Caco-2 (cell line): Measurements from ENCODE around the gene TK2. TPM values are rescaled to one million over a fixed set of nuclear protein-coding genes. Genes with fewer than 3 reads are reported as not detected.

Experiments
- BruUV-seq: library from RNA; stranded (reverse); fragments of 400-500 nt; replicated peaks from 2 replicates; lab custom pipeline; 2021; lab: Mats Ljungman, UMichigan
- CTCF ChIA-PET: fragments of 300-600 bp; sonication (Branson Sonifier 250); formaldehyde crosslinking; loops from one replicate; lab custom pipeline; 2022; ENCODE audit warnings: antibody characterized with exemption; lab: Charles Lee
- POLR2A ChIA-PET: fragments of 300-600 bp; sonication (Branson Sonifier 250); formaldehyde crosslinking; loops from one replicate; lab custom pipeline; 2022; ENCODE audit warnings: antibody characterized with exemption; lab: Charles Lee
- DNase-seq, 2 experiments: peaks; one replicate each; pipeline versions ENCODE4 v3.0.0 to v3.0.0-alpha.2; 2020 to 2022
- H3K27me3 ChIP-seq: replicated peaks from 2 replicates; pipeline ENCODE4 v1.6.0; 2011; ENCODE audit warnings: low read length; ENCODE audit not compliant: control insufficient read depth, insufficient read depth
- H3K36me3 ChIP-seq: 2 replicates; pipeline ENCODE4 v1.5.1; 2011; ENCODE audit warnings: low read length; ENCODE audit not compliant: control insufficient read depth, insufficient read depth
- H3K4me1 ChIP-seq: fragments of 250-450 bp; sonication (Bioruptor Pico); 2 replicates; pipeline ENCODE4 v1.5.1; 2020; ENCODE audit warnings: mild to moderate bottlenecking
- H3K4me3 ChIP-seq: 2 replicates; pipeline ENCODE4 v1.5.1; 2011; ENCODE audit warnings: low read depth, mild to moderate bottlenecking, control low read depth, low read length
- H3K9me3 ChIP-seq: fragments of 250-450 bp; sonication (Bioruptor Pico); 2 replicates; pipeline ENCODE4 v1.5.1; 2020; ENCODE audit warnings: mild to moderate bottlenecking, moderate library complexity
- H3K27ac Mint-ChIP-seq: one replicate; pipeline ENCODE4 v1.8.0; 2022; ENCODE audit warnings: mixed read lengths; ENCODE audit not compliant: unreplicated experiment
- H3K27me3 Mint-ChIP-seq: one replicate; pipeline ENCODE4 v1.8.0; 2022; ENCODE audit warnings: mixed read lengths; ENCODE audit not compliant: insufficient read depth, unreplicated experiment
- H3K36me3 Mint-ChIP-seq: one replicate; pipeline ENCODE4 v1.8.0; 2022; ENCODE audit warnings: mild to moderate bottlenecking, mixed read lengths; ENCODE audit not compliant: insufficient read depth, unreplicated experiment
- H3K4me1 Mint-ChIP-seq: one replicate; pipeline ENCODE4 v1.8.0; 2022; ENCODE audit warnings: low read depth, mixed read lengths; ENCODE audit not compliant: unreplicated experiment
- H3K4me3 Mint-ChIP-seq: one replicate; pipeline ENCODE4 v1.8.0; 2022; ENCODE audit warnings: mild to moderate bottlenecking, moderate library complexity, mixed read lengths; ENCODE audit not compliant: unreplicated experiment
- H3K9me3 Mint-ChIP-seq: one replicate; pipeline ENCODE4 v1.8.0; 2022; ENCODE audit warnings: mixed read lengths; ENCODE audit not compliant: unreplicated experiment
- CTCF ChIP-seq, 2 experiments: fragments of 200-600 bp in 1 of 2; IDR thresholded peaks; 1 replicate in 1 of 2; 2 replicates in 1 of 2; pipeline versions ENCODE4 v1.5.1 to v1.8.0; 2011 to 2022; ENCODE audit warnings: antibody characterized with exemption in 1 of 2, control low read depth in 1 of 2, inconsistent platforms in 1 of 2, low read depth in 1 of 2, low read length in 1 of 2, mild to moderate bottlenecking in 1 of 2, moderate library complexity in 1 of 2; ENCODE audit not compliant: insufficient read depth in 1 of 2, severe bottlenecking in 1 of 2, unreplicated experiment in 1 of 2
- intact Hi-C: fragments of 100-400 bp; cut with micrococcal nuclease; formaldehyde crosslinking; loops from one replicate; pipeline ENCODE4 v1.10.0; 2022; ENCODE audit not compliant: unreplicated experiment
- total RNA-seq: library from RNA; stranded (reverse); gene quantifications from 2 replicates; pipeline ENCODE4 v1.2.3, GENCODE V29; 2022

TK2 gene
- total RNA-seq, 1 experiment from 2014 or later = 18.2 TPM

GRCh38 chr16:66486199-66486772 is 63.6 kb downstream of the TK2 start:
- Mint-ChIP-seq H3K36me3 (no peaks in the 10 kb centered on the region), H3K9me3 (no peaks in the 10 kb centered on the region), H3K4me3 (no peak overlapping the region), H3K4me1 (no peaks in the 10 kb centered on the region), H3K27ac (no peak overlapping the region), H3K27me3 (no peaks in the 10 kb centered on the region)
- Histone ChIP-seq H3K36me3 (no peaks in the 10 kb centered on the region), H3K27me3 (no peaks in the 10 kb centered on the region), H3K4me1 (0 out of 2 replicates have a peak, but pooled peaks cover under 1% of the 10 kb centered on the region), H3K9me3 (no peaks in the 10 kb centered on the region; the same call in 1 of the 2 replicates), H3K4me3 (no peak overlapping the region)
- DNase-seq = no peak
- no peak for TF ChIP-seq CTCF (IDR thresholded peaks at IDR 0.05; ENCODE audit: insufficient read depth in 1 of 2, low read depth in 1 of 2, low read length in 1 of 2, severe bottlenecking in 1 of 2, unreplicated experiment in 1 of 2)
- CTCF ChIA-PET = no interaction called here
- intact Hi-C loops = no loop called here
- POLR2A ChIA-PET = no interaction called here
- no TSS peak for BruUV-seq

- peaks cover 5% of the 10 kb centered on the region for H3K36me3 Mint-ChIP-seq
- CTCF ChIA-PET = interaction anchor here (1.6 kb wide), 1 partner anchor 79 kb away, joined by 8 read pairs; no protein-coding TSS in a partner anchor
These were observed 64.5 kb downstream of the TK2 start for GRCh38 chr16:66485376-66485775.

More at GRCh38 chr16:66485376-66485775, 64.5 kb downstream of the TK2 start:
- H3K4me3 Mint-ChIP-seq = no peak overlapping the region
- Histone ChIP-seq H3K27me3 (no peaks in the 10 kb centered on the region), H3K36me3 (no peaks in the 10 kb centered on the region), H3K4me1 (peaks cover 10% of the 10 kb centered on the region; the same call in 1 of the 2 replicates), H3K4me3 (no peak overlapping the region), H3K9me3 (no peaks in the 10 kb centered on the region; the same call in 1 of the 2 replicates)
- POLR2A ChIA-PET = no interaction called here
- intact Hi-C loops = no loop called here
- DNase-seq = no peak
- H3K9me3 Mint-ChIP-seq = no peaks in the 10 kb centered on the region
- no peaks in the 10 kb centered on the region for H3K27me3 Mint-ChIP-seq
- no peaks in the 10 kb centered on the region for H3K4me1 Mint-ChIP-seq
- TF ChIP-seq CTCF (IDR thresholded peaks at IDR 0.05; ENCODE audit: insufficient read depth in 1 of 2, low read depth in 1 of 2, low read length in 1 of 2, severe bottlenecking in 1 of 2, unreplicated experiment in 1 of 2) = no peak
- H3K27ac Mint-ChIP-seq = no peak overlapping the region
- no TSS peak for BruUV-seq
